Measurements from ENCODE around the gene CYFIP1. TPM values are rescaled to one million over a fixed set of nuclear protein-coding genes. Genes with fewer than 3 reads are reported as not detected.

The CYFIP1 gene
- polyA plus RNA-seq, 3 donors: 47.1 to 85.5 (median 63.8) TPM

GRCh38 chr15:22850055-22850454, 130.1 kb downstream of the CYFIP1 start:
- H3K36me3 Mint-ChIP-seq: peaks cover 53 to 86% of the 10 kb centered on the region in 2 donors
- Histone ChIP-seq H3K27me3 (ENCODE audit: control insufficient read depth in 2 of 2, insufficient read depth in 2 of 2, low read length in 2 of 2) (no peaks in the 10 kb centered on the region), H3K4me3 (replicated peaks in 1 of 3; ENCODE audit: low read depth in 2 of 3, low read length in 3 of 3) (no peak overlapping the region), H3K4me1 (ENCODE audit: control insufficient read depth in 1 of 2, insufficient read depth in 2 of 2, low read length in 2 of 2) (no peaks in the 10 kb centered on the region), H3K79me2 (ENCODE audit: insufficient read depth, low read length) (peaks cover 68% of the 10 kb centered on the region), H2AFZ (ENCODE audit: insufficient read depth, low read depth, low read length, poor library complexity, severe bottlenecking) (no peak overlapping the region), H3K9ac (ENCODE audit: insufficient read depth, low read length, poor library complexity, severe bottlenecking) (no peak overlapping the region), H3K4me2 (replicated peaks; ENCODE audit: extremely low read depth, low read length, poor library complexity, severe bottlenecking) (no peak overlapping the region), H3K27ac (ENCODE audit: low read depth in 1 of 2, low read length in 2 of 2) (peak overlapping the region in 1 of 2 donors; percentile 20), H3K9me3 (replicated peaks in 1 of 2; ENCODE audit: control insufficient read depth in 1 of 2, insufficient read depth in 1 of 2, low read length in 2 of 2) (no peaks in the 10 kb centered on the region), H4K20me1 (ENCODE audit: insufficient read depth, low read length) (peaks cover 80% of the 10 kb centered on the region), H3K36me3 (replicated peaks in 1 of 2; ENCODE audit: control insufficient read depth in 1 of 2, insufficient read depth in 2 of 2, low read length in 2 of 2) (peaks cover 68 to 93% of the 10 kb centered on the region in 2 donors)
- no peaks in the 10 kb centered on the region for H3K27me3 Mint-ChIP-seq (ENCODE audit: low read depth in 3 of 3)
- no peak for DNase-seq
- intact Hi-C loops (cut with micrococcal nuclease): no loop called here
- no CpG with 5 or more reads among the region's 3 CpGs for WGBS (ENCODE audit: insufficient coverage)
- H3K4me3 Mint-ChIP-seq: no peak overlapping the region
- peaks cover 0 to 2% (median 0%) of the 10 kb centered on the region in 7 donors for H3K9me3 Mint-ChIP-seq
- TF ChIP-seq, protein P1, sequence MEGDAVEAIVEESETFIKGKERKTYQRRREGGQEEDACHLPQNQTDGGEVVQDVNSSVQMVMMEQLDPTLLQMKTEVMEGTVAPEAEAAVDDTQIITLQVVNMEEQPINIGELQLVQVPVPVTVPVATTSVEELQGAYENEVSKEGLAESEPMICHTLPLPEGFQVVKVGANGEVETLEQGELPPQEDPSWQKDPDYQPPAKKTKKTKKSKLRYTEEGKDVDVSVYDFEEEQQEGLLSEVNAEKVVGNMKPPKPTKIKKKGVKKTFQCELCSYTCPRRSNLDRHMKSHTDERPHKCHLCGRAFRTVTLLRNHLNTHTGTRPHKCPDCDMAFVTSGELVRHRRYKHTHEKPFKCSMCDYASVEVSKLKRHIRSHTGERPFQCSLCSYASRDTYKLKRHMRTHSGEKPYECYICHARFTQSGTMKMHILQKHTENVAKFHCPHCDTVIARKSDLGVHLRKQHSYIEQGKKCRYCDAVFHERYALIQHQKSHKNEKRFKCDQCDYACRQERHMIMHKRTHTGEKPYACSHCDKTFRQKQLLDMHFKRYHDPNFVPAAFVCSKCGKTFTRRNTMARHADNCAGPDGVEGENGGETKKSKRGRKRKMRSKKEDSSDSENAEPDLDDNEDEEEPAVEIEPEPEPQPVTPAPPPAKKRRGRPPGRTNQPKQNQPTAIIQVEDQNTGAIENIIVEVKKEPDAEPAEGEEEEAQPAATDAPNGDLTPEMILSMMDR (IDR thresholded peaks at IDR 0.05): no peak
- H3K4me1 Mint-ChIP-seq: no peaks in the 10 kb centered on the region
- H3K27ac Mint-ChIP-seq: peak overlapping the region in 1 of 7 donors; percentile 71

DNA sequence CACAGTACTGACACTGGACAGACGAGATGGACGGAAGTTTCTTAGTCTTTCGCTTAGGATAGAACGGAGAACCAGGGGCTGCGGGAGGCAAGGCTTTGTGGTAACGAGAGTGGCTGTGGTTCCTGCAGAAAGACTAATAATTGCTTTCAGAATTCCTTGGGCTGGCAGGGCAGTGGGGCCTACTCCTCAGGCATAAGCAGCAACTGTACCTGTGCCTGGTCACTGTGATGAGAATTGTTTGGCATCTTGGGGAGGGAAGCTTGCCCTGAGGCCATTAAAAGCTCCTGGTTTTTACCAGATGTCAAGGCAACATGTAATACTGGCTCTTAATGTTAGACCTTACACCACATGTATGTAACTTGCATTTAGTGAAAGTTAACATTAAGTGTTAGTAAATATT, 134.1 kb downstream of the CYFIP1 start:
- Mint-ChIP-seq H3K4me3 (no peak overlapping the region), H3K9me3 (peaks cover 0 to 2% (median 0%) of the 10 kb centered on the region in 7 donors), H3K27me3 (ENCODE audit: low read depth in 3 of 3) (peaks cover 0 to 2% (median 1%) of the 10 kb centered on the region in 3 donors), H3K4me1 (peaks cover 16% of the 10 kb centered on the region), H3K27ac (peak overlapping the region in 2 of 7 donors; percentile 42 to 51), H3K36me3 (peaks cover 46 to 81% of the 10 kb centered on the region in 2 donors)
- Histone ChIP-seq H3K27me3 (ENCODE audit: control insufficient read depth in 2 of 2, insufficient read depth in 2 of 2, low read length in 2 of 2) (no peaks in the 10 kb centered on the region), H3K9ac (ENCODE audit: insufficient read depth, low read length, poor library complexity, severe bottlenecking) (no peak overlapping the region), H3K27ac (ENCODE audit: low read depth in 1 of 2, low read length in 2 of 2) (no peak overlapping the region), H3K4me3 (replicated peaks in 1 of 3; ENCODE audit: low read depth in 2 of 3, low read length in 3 of 3) (no peak overlapping the region), H3K4me1 (ENCODE audit: control insufficient read depth in 1 of 2, insufficient read depth in 2 of 2, low read length in 2 of 2) (peaks cover 0 to 7% of the 10 kb centered on the region in 2 donors), H2AFZ (ENCODE audit: insufficient read depth, low read depth, low read length, poor library complexity, severe bottlenecking) (no peak overlapping the region), H4K20me1 (ENCODE audit: insufficient read depth, low read length) (peaks cover 99% of the 10 kb centered on the region), H3K36me3 (replicated peaks in 1 of 2; ENCODE audit: control insufficient read depth in 1 of 2, insufficient read depth in 2 of 2, low read length in 2 of 2) (peaks cover 52 to 83% of the 10 kb centered on the region in 2 donors), H3K79me2 (ENCODE audit: insufficient read depth, low read length) (peaks cover 97% of the 10 kb centered on the region), H3K9me3 (replicated peaks in 1 of 2; ENCODE audit: control insufficient read depth in 1 of 2, insufficient read depth in 1 of 2, low read length in 2 of 2) (no peaks in the 10 kb centered on the region), H3K4me2 (replicated peaks; ENCODE audit: extremely low read depth, low read length, poor library complexity, severe bottlenecking) (no peak overlapping the region)
- 98% methylated on average over 6 of the region's 6 CpGs for WGBS (ENCODE audit: insufficient coverage)
- TF ChIP-seq, protein P1 (IDR thresholded peaks at IDR 0.05): no peak
- intact Hi-C loops (cut with micrococcal nuclease): loop anchor here in 1 of 2 donors (10.0 kb wide), 1 partner anchor 189 kb away; the partner anchor contains the start of gene TUBGCP5
- DNase-seq: no peak
